GM21526 (cell line): Measurements from ENCODE around the gene OSBPL5.

Source experiments
- ATAC-seq: cut with Tn5 transposase; IDR thresholded peaks from one replicate; pipeline ENCODE4 v1.9.1; 2021; ENCODE audit warnings: moderate library complexity; ENCODE audit not compliant: unreplicated experiment, low FRiP score

The OSBPL5 gene

DNA sequence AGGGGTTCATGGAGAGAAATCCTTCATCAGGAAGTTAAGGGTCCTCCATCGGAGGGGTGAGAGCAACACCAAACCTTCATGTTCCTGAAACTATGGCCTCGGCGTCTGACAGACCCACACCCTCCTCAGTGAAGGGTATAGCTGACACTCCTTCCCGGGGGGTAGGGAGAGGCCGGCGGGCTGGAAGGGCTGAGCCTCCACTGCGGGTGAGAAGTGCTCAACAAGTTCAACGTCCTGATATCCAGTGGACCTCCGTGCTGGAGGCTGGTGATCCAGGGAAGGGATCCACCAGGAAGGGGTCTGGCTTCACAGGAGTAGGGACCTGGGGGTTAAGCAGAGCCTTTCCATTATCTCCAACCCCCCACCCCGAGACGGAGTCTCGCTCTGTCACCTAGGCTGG, 120.2 kb downstream of the OSBPL5 start:
- no peak for ATAC-seq

DNA sequence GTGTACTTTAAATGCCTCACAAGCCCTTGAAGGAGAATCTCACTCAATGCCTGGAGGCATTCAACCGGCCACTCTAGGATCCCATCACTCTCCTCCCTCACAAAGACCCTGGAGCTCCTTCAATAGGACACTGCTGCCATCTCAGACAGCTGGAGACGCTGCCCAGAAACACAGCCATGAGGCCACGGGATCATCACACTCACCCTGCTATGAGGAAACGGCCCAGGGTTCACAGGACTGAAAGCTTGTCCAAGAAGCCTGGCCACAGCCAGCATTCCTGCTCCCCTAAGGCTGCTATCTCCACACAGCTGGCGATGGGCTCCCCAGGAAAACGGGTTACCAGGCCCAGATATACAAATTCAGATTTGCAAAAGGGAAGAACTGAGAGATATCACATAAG, 121.1 kb downstream of the OSBPL5 start:
- no peak for ATAC-seq

DNA sequence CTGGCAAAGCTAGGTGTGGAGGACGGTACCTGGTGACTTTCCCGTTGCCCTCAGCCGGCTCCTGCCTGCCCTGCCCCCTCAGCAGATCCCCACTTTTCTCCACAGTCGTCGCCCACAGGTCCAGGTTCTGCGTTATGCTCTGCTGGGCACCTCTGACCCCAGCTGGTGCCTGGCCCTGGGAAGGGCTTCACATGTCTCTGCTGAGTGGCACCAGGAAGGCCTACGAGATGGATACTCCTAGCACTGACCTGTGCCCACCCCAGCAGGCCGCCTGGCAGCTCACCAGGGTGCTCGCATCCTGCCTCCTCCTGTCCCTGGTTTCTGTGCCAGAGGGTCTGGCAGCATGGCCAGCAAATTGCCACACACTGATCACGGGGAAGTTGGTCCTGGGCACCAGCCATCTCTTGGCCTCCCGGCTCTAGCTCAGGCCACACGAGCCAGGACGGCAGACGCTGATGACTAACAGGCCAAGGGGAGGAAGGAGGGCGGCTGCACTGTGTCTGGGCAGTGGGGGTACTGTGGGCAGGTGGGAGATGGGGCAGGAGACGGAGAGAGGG, 121.7 kb downstream of the OSBPL5 start:
- no peak for ATAC-seq

DNA sequence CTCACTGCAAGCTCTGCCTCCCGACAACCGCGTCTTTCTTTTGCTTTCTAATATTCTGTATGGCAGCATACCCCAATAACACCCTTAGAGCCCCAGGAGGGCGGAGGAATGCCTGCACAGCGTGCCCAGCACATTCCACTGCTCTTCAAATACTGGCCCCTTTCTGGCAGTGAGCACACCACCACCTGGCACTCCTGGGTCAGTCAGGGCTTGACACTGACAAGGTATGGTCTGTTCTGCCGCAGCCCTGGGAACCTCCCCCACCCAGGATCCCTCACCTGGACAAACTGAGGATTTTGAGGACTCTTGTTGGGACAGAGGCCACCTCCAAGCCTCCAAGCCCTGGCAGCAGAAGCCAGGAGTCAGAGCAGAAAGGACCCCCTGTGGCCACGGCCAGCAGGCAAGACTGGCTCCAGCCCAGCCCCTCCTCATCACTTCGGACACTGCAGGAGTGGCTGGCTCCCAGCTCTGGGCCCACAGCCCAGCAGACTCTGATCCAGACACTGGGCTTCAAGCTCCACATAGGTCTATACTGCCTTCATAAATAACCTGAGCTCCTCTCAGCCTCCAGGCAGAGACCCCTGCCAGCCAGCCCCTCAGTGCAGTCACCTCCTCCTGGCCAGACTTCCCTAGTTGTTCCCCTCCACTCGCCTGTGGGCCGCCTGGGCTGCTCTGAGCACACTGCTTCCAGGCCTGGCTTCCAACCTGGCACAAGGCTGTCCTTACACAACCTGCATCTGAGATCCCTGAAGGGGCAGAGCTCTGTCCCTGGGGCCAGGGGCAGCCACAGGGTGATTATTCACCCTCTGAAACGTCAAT, 122.4 kb downstream of the OSBPL5 start:
- ATAC-seq: no peak

DNA sequence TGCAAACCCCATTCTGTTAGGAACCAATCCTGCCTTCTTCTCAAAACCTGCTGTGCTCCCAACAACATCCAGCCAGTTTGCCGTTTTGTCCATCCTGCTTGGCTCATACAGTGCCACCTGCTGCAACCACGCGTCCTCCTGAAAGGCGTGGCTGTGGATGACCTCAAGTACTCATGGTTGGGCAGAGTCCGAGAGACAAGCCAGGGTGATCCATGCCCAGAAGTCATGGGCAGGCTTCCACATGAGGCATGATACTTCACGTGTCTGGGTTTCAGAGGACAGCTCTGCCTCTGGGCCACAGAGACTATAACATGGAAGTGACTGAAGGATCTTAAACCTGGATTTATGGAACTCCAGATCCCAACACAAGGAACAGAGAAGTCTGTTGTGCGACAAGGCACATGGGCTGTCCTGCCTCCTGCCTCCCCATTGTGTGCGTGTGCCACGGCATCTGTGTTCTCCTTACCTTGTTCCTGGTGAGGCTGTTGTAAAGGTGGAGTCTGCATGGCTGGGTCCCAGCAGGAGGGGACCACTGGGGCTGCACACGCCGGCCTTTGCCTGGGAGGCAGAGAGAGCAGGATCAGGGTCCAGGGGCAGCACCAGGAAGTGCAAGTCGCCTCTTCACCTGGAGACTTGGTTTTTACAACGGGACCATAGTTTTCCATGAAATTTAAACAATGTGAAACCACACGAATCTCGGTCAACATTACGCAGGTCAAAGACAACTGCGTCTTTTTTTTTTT, 123.2 kb downstream of the OSBPL5 start:
- ATAC-seq: no peak

DNA sequence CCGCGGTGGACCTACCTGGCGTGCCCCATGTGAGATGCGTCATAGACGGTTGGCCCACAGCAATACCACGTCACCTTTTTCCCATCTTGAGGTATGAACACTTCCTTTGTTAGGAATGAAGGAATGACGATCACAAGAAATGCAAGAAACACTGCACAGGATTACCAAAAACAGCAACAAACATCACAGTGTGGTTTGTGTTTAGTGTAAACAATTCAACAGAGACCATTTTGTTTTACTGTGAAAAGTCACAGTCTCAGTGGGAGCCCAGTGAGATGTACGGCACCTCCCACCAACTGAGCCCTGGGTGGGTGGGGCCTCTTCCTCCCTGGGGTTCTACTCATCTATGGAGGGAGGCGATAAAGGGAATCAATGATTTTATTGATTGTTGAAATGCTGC, 124.2 kb downstream of the OSBPL5 start:
- ATAC-seq: no peak

DNA sequence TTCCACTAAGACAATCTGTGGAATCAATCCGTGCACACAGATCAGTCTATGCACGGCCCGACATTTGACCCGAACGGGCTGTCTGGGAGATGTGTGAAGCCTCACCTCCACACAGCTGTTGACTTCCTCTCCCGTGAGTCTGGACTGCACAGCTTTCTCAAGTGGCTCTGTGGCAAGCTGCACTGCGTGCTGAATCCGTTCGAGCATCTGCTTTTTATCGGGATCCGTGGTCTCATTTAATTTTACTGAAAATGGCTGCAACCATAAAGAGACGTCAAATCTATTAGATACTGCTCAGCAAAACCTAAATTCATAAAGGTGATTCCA, 127.2 kb downstream of the OSBPL5 start:
- no peak for ATAC-seq
